ENCODE data around the gene GLI3.

Gene GLI3

GRCh38 chr7:42104694-42105093 lies 132.3 kb downstream of the GLI3 start:
- TF ChIP-seq ZFX (IDR thresholded peaks at IDR 0.05; ENCODE audit: borderline replicate concordance) (no peak), CTCF (IDR thresholded peaks at IDR 0.05) (no peak)
- H3K27ac ChIP-seq: no peak overlapping the region

- H3K27ac ChIP-seq: no peak overlapping the region
- TF ChIP-seq CTCF (IDR thresholded peaks at IDR 0.05) (no peak), ZFX (IDR thresholded peaks at IDR 0.05; ENCODE audit: borderline replicate concordance) (no peak)
These were observed 132.8 kb downstream of the GLI3 start for GRCh38 chr7:42104231-42104630.

- no peak overlapping the region for H3K27ac ChIP-seq
- TF ChIP-seq ZFX (IDR thresholded peaks at IDR 0.05; ENCODE audit: borderline replicate concordance) (no peak), CTCF (IDR thresholded peaks at IDR 0.05) (no peak)
These were observed 133.6 kb downstream of the GLI3 start for GRCh38 chr7:42103456-42103855.

GRCh38 chr7:42103020-42103419 lies 134.0 kb downstream of the GLI3 start:
- no peak for TF ChIP-seq ZFX (IDR thresholded peaks at IDR 0.05; ENCODE audit: borderline replicate concordance)
- TF ChIP-seq CTCF (IDR thresholded peaks at IDR 0.05): no peak
- no peak overlapping the region for H3K27ac ChIP-seq

- H3K27ac ChIP-seq: no peak overlapping the region
These were observed 134.7 kb downstream of the GLI3 start for GRCh38 chr7:42102301-42102700.

GRCh38 chr7:42100156-42100508 lies 136.9 kb downstream of the GLI3 start:
- TF ChIP-seq ZFX (IDR thresholded peaks at IDR 0.05; ENCODE audit: borderline replicate concordance) (no peak), CTCF (IDR thresholded peaks at IDR 0.05) (no peak)

More at GRCh38 chr7:42102301-42102700, 134.7 kb downstream of the GLI3 start:
- TF ChIP-seq ZFX (IDR thresholded peaks at IDR 0.05; ENCODE audit: borderline replicate concordance): no peak
- no peak for TF ChIP-seq CTCF (IDR thresholded peaks at IDR 0.05)

GRCh38 chr7:42099470-42100155 lies 137.4 kb downstream of the GLI3 start:
- no peak overlapping the region for H3K27ac ChIP-seq
- TF ChIP-seq ZFX (IDR thresholded peaks at IDR 0.05; ENCODE audit: borderline replicate concordance): no peak
- no peak for TF ChIP-seq CTCF (IDR thresholded peaks at IDR 0.05)

More at GRCh38 chr7:42100156-42100508, 136.9 kb downstream of the GLI3 start:
- H3K27ac ChIP-seq: no peak overlapping the region

Data from 22Rv1 (cell line).